Stimulated activated CD8-positive, alpha-beta memory T cell treated with anti-CD3 and anti-CD28 coated beads, Interleukin-12 subunit alpha, Interleukin-12 subunit beta, amount 100 ng/mL, for 24 hours (primary cell): ENCODE results near the gene PPFIA1.
"Not testable (repeated sequence)": the region's sequence is repeated elsewhere in the genome, so short reads cannot be mapped to it uniquely, and the experiment has no call there.

ENCODE experiments used
- DNase-seq: peaks from one replicate; pipeline ENCODE4 v3.0.0-alpha.2; 2020; ENCODE audit errors: extremely low read depth

PPFIA1 gene

DNA sequence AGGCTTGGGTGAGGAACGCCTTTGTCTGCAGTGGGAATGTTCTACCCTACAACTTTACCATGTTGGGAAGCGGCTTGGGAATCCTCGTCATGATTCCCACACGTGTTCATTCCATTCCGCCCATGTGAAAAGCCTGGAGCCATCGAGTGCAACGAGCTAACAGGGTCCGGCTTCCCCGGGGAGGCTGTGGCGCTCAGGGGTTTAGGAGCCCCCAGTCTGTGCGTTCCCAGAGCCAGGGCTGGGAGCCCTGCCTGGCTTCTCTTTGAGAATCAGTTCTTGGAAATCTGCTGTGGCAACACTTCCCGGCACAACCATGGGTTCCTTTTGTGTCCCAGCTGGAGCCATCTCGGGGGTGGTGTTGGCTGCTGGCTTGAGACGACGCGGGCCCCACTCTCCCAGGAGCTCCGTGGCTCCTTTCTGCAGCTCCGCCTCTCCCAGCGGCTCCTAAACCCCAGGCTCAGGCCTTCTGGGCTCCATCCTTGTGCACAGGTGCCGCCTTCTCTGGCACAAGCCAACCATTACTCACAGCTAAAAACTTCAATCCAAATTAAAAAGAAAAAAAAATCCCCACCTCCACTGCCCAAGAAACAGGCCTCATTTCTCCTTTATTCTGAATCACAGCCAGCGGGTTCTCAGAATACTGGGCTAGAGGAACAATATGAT lies 18.7 kb upstream of the PPFIA1 start:
- DNase-seq, result no peak

DNA sequence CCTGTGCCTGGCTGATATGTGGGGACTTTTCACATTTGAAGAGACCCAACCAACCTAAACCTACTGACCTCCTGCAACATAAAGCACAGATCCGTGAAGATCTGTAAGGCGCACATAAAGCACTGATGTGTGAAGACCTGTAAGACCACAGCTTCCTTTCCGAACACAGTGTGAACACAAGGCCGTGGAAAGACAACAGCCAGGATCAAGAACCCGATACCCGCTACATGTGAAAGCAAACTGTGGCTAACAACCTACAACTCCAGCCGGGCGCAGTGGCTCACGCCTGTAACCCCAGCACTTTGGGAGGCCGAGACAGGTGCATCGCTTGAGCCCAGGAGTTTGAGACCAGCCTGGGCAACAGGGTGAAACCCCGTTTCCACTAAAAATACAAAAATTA lies 17.6 kb upstream of the PPFIA1 start:
- DNase-seq, result no peak

DNA sequence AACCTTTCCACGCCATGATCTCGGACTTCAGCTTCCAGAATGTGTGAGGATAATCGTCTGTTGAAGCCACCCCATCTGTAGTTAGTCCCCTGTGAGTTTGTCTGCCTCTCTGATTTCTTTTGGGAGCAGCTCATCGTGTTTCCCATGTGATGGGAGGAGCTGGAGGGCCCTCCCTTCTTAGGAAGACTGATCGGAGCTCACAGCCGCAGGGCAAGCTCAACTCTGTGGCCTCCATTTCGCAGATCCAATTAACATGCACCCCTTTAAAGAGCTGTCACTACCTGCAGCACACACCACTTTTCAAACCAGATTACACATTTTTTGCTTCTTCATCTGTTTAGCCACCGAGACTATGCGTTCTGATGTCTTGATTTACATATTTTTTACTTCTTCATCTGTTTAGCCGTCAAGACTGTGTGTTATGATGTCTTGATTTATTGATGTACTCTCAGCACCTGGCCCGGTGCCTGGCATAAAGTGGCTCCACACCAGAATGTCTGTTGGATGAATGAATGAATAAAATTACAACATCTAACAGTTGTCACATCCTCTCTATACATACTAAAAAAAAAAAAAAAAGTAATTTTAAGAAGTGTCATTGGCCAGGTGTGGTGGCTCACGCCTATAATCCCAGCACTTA lies 14.9 kb upstream of the PPFIA1 start:
- DNase-seq, result no peak

DNA sequence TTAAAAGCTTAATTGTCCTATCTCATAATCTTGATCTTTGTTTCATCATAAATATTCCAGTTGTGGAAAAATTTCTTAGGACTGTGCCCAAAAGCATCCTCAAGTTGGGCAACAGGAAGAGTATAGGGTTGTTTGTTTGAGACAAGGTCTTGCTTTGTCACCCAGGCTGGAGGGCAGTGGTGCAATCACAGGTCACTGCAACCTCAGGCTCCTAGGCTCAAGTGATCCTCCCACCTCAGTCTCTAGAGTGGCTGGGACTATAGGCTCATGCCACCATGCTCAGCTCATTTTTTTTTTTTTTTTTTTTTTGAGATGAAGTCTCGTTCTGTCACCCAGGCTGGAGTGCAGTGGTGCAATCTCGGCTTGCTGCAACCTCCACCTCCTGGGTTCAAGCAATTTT lies 11.4 kb upstream of the PPFIA1 start:
- DNase-seq, result not testable (repeated sequence)

DNA sequence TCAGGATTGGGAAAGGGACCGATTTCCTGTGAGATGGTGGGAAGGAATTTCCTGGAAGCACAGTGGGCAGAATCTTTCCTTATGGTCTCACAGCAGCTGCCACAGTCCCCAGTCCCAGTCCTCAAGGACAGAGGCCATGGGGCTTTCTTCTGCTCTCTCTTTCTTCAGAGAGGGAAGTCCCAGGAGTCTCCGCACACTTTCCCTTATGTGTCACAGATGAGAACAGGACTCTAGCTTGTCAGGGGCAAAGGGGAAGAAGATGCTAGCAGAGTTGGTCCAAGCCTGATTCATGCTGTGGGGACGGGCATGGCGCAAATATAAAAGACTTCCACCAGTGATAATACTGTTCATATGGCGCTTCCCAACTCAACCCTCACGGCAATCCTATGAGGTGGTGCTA lies 7.5 kb upstream of the PPFIA1 start:
- DNase-seq, result no peak

DNA sequence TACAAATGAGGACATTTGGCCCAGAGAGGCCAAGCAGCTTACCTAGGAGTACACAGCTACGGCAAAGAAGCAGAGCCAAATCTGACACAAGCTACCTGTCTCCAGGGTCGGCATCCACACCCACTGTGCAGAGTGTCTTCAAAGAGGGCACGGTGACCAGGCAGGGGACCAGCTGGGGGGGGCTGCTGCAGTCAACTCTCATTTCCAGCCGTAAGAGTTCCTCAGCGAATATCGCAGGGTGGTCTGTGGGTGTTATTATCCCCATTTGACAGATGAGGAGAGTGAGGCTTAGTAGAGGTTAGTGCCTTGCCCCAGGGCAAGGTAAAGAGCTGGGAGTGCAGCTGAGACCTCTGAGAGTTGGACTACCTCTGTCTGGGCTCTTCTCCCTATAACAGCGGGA lies 7.1 kb upstream of the PPFIA1 start:
- no peak for DNase-seq

DNA sequence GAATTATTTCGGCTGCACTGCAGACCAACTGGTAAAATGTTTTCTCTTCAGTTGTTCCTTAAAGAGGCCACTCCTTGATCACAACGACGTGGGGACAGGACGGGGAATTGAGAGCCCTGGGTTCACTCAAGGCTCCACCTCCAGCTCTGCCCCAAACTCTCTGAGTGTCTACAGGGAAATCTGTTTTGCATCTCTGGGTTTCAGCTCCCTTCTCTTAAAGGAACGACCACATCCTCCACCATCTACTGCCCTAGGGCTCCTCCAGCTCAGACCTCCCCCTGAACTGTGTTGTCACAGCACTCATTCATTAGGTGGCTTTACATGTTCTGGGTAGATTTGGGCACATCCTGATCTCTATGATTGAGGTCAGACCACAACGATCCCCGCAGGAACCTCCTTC lies 5.1 kb upstream of the PPFIA1 start:
- no peak for DNase-seq

DNA sequence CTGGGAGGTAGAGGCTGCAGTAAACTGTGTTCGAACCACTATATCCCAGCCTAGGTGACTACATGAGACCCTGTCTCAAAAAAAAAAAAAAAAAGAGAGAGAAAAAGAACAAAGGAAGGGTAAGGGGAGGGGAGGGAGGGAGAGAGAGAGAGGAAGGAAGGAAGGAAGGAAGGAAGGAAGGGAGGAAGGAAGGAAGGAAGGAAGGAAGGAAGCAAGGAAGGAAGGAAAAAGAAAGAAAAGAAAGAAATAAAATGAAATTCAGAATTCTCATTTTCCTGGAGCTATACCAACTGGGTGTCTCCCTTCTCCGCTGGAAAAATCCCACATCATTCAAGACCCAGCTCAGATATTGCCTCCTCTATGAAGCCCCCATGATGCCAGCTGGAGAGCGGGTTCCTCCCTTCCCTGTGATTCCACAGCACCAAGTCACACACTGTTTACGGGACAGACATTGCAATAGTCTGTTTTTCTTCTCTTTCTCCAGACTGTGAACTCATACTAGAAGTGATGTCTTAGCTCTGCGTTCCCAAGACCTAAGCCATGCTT lies 3.0 kb upstream of the PPFIA1 start:
- no peak for DNase-seq

DNA sequence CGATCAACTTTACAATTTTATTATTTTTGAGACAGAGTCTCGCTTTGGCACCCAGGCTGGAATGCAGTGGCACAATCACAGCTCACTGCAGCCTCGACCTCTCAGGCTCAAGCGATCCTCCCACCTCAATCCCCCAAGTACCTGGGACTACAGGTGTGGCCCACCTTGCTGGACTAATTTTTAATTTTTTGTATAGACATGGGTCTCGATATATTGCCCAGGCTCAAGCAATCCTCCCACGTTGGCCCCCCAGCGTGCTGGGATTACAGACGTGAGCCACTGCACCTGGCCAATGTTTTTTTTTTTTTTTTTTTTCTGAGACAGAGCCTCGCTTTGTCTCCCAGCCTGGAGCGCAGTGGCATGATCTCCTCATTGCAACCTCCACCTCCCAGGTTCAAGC lies 2.0 kb upstream of the PPFIA1 start:
- DNase-seq, result no peak

DNA sequence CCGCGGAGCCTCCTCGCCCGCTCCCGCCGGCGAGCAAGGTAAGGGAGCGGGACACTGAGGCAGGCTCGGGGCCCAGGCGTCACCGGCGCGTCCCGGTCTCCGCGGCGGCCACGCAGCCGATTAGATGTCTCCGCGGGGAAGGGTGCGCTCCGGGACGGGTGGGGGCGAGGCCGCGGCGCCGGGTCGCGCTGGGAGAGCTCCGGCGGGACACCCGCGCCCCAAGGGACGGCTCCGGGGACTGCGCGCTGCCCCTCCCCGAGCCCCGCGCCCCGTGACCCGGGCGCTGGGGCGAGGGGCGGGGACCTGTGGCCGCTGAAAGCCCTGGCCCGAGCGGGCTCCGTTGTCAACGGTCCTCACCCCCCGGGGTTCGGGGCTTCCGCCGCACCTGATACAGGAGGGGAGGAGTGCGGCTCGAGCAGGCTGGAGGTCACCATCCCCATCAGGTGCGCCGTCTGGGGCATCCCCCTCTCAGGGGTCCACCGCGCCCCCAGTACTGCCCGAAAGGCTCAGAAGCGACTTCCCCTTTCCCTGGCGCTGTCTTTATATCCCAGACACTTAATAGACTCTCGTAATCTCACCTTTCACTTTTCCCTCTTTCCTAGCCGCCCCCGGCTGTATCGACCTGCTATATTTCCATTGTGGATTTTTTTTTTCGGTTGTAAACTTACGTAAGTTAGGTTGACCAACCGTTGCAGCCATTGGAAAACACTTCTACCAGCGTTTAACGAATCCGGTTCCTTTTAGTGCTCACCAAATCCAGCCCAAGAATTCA lies 573 bp downstream of the PPFIA1 start:
- no peak for DNase-seq

DNA sequence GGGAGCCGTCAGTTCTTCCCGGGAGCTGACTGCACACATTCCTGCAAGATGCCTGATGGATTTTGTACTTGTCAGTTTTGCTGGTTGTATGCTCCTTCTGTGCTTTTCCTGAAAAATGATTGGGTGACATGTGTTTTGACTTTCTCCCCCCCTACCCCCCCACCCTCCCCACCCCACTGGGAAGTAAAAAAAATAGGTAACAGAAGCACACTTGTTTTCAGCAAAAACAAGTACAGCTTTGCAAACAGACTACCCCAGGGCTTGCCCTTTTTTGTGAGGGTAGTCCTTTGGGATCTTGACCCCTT lies 1.1 kb downstream of the PPFIA1 start:
- no peak for DNase-seq

DNA sequence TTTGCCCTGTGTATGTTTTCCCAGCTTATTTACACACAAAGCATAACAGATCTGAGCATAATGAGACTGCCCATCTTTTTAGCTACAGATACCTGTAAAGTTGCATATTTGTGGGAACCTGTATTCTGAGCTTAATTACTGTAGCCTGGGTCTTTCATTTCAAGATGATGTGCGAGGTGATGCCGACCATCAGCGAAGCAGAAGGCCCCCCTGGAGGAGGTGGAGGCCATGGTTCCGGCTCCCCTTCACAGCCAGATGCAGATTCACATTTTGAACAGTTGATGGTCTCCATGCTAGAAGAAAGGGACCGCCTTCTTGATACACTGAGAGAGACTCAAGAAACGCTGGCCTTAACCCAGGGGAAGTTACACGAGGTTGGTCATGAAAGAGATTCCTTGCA lies 1.5 kb downstream of the PPFIA1 start:
- DNase-seq, result no peak

DNA sequence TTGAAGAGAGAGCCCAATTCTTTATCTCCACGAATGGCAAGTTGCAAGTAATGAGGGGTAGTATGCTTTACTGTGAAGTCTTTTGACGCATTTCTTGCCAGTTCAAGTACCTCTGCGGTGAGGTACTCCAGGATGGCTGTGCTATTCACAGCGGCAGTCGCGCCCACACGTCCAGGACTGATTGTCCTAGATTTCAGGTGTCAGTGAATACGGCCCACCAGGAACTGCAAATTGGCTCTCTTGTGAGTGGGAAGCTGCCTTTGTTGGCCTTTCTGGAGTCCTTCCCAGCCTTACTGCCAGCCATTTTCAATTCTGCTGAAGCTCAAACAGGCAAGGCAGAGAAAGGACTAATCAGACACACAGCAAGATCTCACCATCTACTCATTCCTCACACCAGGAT lies 8.5 kb downstream of the PPFIA1 start:
- no peak for DNase-seq

DNA sequence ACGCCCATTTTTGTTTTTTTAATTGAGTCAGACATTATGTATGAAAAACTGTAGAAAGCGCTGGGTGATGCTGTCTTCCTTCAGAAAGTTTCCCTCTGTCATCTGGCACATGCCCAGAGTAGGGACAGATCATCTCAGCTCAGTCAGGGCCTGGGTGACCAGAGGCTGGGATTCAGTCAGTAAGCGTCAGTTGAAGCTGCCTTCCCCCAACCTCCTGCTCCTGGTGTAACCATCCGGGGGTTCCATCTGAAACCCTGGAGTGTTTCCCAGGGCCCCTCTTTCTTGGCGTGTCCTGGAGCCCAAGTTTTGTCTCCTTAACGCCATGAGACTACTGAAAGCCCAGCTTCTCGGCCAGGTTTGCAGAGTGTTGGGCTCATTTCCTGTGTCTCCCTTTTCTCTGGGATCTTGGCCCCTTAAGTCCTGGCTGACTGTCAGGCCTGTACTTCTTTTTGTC lies 10.7 kb downstream of the PPFIA1 start:
- DNase-seq, result no peak

DNA sequence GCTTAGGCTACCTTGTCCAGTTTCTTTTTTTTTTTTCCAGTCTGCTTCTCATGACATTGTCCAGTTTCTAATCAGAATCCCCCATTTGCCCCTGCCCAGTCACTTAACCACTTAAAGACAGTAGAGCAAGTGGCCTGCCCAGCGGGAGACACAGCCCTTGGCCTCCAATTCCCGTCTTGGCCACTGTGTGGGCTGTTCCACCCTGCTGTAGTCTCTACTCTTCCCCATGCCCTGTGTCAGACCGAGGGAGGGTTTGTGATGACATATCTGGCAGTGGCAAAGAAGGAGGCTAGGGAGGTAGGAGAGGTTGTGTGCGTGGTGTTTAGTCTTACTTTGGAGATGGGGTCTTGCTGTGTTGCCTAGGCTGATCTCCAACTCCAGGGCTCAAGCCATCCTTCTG lies 11.5 kb downstream of the PPFIA1 start:
- DNase-seq, result no peak

DNA sequence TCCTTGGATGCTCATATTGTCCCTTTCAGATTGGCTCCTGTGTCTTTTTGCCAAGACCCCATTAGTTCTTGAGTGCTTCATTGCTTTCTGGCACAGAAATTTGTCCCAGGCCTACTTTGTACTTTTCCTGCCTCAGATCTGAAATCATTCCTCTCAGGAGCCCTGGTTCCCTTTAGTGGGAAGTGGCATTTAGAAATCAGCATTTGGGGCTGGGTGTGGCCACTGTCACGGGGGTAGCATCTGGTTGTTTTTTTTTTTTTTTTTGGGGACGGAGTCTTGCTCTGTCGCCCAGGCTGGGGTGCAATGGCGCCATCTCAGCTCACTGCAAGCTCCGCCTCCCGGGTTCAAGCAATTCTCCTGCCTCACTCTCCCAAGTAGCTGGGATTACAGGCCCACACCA lies 18.2 kb downstream of the PPFIA1 start:
- DNase-seq, result no peak

DNA sequence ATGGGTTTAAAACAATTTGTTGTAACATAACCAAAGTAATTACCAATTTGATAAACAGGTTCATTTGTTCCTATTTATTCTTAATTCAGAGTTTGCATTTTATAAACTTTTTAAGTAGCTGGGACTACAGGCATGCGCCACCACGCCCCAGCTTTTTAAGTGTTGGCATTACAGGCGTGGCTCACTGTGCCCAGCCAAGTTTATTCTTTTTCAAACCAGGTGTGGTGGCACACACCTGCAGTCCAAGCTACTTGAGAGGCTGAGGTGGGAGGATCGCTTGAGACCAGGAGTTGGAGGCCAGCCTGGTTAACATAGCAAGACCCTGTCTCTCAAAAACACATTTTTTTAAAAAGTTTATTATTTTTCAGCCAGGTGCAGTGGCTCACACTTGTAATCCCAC lies 19.1 kb downstream of the PPFIA1 start:
- DNase-seq, result no peak

DNA sequence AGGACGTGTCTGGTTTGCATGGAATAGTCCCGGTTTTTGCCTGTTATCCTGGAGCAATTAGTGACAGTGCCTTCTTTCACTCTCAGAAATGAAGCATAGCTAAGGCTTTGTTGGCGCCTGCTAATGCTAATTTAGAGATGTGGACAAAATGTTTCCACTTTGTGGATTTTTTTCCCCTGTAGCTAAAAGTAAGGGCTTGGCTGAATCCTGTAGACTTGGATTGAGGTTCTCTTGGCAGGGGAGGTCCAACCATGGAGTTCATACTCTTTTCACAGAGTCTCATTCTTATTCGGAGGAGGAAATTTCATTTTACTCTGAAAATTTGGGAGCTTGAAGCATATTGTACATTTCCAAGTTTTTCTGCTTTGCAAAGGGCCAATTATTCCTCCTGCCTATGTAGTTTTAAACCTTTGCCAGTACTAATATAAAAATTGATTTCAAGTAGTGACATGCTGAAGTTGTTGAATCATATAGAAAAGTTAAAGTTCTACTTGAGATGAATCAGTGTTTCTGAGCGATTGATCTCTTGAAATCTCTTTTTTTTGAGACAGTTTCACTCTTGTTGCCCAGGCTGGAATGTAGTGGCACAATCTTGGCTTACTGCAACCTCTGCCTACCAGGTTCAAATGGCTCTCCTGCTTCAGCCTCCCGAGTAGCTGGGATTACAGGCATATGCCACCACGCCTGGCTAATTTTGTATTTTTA lies 20.0 kb downstream of the PPFIA1 start:
- DNase-seq, result no peak

DNA sequence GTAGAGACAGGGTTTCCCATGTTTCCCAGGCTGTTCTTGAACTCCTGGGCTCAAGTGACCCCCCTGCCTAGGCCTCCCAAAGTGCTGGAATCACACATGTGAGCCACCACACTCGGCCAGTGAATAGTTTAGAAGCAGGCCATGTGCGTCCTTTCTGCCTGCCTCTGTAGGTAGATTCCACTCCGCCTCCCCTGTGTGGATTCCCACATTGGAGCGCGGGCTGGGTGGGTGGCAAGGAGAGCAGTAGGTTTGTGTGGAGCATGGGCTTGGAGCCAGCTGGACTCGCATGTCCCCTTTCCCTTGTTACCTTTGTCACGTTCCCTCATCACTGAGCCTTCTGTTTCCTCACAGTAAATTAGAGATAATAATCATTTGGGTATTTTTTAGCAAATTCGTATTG lies 21.7 kb downstream of the PPFIA1 start:
- no peak for DNase-seq

DNA sequence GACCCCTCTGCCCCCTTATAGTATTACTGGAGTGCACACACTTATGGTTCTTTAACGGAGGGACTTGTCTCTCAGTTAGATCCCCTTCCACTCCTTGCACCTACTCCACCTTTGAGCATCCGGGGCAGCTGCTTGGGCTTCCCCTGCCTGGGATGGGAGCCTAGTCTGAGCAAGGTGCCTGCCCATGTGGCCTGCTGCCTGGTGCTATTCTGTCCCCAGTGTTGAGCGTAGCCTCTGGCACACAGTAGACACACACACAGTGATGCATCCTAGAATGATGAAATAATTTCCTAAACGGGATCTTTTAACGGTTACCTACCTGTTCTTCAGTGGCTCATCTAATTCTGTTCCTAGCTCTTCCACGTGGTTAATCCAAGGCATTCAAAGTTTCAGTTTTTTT lies 22.4 kb downstream of the PPFIA1 start:
- no peak for DNase-seq

DNA sequence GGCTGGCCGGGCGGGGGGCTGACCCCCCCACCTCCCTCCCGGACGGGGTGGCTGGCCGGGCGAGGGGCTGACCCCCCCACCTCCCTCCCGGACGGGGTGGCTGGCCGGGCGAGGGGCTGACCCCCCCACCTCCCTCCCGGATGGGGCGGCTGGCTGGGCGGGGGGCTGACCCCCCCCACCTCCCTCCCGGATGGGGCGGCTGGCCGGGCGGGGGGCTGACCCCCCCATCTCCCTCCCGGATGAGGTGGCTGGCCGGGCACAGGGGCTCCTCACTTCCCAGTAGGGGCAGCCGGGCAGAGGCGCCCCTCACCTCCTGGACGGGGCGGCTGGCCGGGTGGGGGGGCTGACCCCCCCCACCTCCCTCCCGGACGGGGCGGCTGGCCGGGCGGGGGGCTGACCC lies 24.7 kb downstream of the PPFIA1 start:
- not testable (repeated sequence) for DNase-seq

DNA sequence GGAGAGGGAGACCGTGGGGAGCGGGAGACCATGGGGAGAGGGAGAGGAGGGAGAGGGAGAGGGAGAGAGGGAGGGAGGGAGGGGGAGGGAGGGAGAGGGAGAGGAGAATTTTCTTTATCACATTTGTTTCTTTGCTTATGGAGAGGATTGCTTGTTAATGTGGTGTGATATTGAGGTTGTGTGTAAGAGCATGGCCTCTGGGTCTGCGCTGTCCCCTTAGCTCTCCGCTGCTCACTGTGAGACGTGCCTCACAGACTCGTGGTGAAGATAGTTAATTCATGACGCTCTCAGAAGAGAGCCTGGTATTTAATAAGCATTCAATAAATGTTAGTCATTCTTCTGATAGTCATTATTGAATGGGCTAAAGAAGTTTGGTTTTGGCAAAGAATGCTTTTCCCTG lies 26.2 kb downstream of the PPFIA1 start:
- DNase-seq, result no peak
